Cerebellar nuclear complex (tissue), 1 donor: Measurements from ENCODE around the gene RNU1-4.
"Not testable (repeated sequence)": the region's sequence is repeated elsewhere in the genome, so short reads cannot be mapped to it uniquely, and the experiment has no call there.

Experiments
- DNase-seq, 2 experiments: peaks; one replicate each; lab custom pipeline; 2025; lab: John Stamatoyannopoulos, UW

RNU1-4 gene

DNA sequence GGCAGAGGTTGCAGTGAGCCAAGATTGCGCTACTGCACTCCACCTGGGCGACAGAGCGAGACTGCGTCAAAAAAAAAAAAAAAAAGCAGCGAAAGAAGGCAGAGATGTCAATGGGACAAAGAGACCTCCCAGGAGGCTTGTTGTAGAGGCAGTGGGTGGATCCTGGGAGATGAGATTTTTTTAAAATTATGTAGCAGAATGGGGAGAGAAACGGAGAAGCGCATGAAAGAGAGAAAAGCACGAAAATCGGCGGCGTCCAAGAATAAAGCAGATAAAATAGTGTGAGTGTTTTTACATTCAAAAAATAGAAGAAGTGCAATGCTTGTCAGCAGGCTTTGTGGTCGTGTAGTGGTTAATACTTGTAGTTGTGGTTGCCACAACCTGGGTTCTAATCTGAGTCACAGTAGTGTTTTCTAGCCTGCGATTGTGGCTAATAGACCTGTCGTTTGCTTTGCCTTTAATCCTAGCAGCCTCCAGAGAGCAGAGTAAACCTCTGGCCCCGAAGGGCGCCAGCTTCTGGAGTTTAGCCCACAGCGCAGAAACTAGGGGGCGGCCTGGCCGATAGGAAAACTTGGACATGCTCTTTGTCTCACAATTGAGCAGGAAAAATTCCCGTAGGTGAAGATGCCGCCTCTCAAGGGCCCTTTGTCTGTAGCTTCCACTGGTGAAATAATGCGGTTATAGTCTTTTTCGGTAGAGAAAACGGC is 11.9 kb upstream of the RNU1-4 start:
- not testable (repeated sequence) for DNase-seq

- not testable (repeated sequence) for DNase-seq
Measured at GRCh38 chr1:16732254-16732896, 7.9 kb upstream of the RNU1-4 start.

- not testable (repeated sequence) for DNase-seq
Measured at GRCh38 chr1:16741230-16741629, 914 bp downstream of the RNU1-4 start.

- not testable (repeated sequence) for DNase-seq
Measured at GRCh38 chr1:16747660-16748059, 7.3 kb downstream of the RNU1-4 start.

- not testable (repeated sequence) for DNase-seq
Measured at GRCh38 chr1:16748710-16749109, 8.4 kb downstream of the RNU1-4 start.

GRCh38 chr1:16749910-16750888 is 9.9 kb downstream of the RNU1-4 start:
- DNase-seq = not testable (repeated sequence)

- DNase-seq = not testable (repeated sequence)
Measured at GRCh38 chr1:16752770-16753169, 12.5 kb downstream of the RNU1-4 start.

- DNase-seq = not testable (repeated sequence)
Measured at GRCh38 chr1:16755385-16755784, 15.1 kb downstream of the RNU1-4 start.

GRCh38 chr1:16755932-16756331 is 15.6 kb downstream of the RNU1-4 start:
- DNase-seq = not testable (repeated sequence)

- not testable (repeated sequence) for DNase-seq
Measured at GRCh38 chr1:16757574-16757973, 17.3 kb downstream of the RNU1-4 start.

DNA sequence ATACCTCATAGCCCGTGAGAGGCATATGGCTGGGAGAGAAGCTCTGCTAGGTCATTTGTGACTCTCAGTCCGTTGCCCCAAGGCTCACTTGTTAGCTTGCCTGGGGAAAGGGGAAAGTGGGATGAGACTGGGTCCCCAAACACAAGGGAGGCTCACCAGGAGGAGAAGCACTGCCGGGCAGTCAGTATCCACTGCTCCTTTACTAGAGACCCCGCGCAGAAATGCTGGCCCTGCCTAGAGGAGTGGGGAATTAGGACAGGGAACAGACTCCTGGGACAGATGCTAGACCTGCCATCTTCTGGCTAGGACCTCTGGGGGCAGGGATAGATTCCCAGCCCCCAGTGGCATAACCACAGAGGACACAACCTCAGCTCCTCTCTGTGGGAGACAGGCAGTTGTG is 17.7 kb downstream of the RNU1-4 start:
- DNase-seq = not testable (repeated sequence)

DNA sequence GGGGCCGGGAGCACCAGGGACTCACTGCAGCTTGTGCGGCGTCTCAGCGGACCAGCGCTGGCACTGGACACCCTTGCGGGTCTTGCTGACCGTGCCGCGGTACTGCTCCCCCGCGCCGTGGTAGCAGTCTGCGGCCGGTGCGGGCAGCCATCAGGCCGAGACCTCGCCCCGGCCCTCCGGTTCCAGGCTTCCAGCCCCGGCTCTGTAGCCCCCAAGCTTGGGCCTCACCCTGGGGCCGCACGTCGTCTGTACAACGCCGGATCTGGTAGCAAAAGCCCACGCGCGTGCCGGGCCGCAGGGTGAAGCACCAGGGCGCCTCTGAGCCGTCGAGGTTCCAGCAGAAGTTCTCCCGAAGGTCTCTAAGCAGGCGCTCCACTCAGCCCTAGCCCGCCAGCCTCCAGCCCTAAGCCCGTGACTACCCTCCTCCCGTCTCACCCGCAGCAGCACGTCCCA is 18.8 kb downstream of the RNU1-4 start:
- not testable (repeated sequence) for DNase-seq

- DNase-seq = not testable (repeated sequence)
Measured at GRCh38 chr1:16759650-16760455, 19.5 kb downstream of the RNU1-4 start.

- DNase-seq = not testable (repeated sequence)
Measured at GRCh38 chr1:16760456-16760765, 20.1 kb downstream of the RNU1-4 start.

DNA sequence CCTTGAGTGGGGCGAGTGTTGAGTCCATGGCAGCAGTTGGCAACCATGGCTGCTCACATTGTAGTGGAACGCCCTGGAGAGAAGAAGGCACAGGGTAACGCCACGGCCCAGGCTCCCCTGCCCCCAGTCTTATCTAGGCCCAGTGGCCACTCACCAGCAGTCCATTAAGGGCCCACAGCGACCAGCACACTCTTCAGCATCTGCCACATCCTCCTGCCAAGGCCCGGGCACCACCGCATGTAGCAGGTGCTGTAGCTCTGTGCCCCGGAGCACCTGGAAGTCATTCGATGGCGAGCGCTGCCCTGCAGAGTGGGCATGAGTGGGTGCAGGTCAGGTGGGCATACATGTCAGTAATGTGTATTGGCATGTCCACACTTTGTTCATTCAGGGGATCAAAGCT is 20.5 kb downstream of the RNU1-4 start:
- not testable (repeated sequence) for DNase-seq

DNA sequence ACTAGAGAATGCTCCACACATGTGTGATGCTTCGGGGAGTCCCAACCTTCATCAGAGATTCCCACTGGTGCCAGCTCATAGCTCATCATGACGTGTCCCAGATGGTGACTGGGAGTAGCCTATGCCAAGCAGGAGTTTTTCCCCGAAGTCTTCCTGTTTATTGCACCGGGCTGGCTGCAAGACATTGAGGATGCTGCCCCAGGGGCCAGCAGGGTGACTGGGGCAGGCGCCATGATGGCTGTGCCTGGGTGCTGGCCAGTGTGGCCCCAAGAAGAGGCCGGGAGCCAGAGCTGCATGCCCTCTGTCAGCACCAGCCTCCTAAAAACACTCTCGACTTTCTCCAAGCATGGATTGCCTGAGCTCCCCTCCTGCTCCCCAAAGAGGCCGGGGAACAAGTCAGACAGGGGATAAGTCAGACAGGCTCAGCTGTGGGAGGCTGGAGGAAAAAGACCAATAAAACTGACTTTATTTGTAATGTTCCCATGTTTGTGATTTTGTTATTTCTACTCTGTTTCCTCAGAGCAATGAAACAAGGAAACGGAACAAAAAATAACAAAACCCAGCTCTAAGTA is 24.0 kb downstream of the RNU1-4 start:
- DNase-seq = not testable (repeated sequence)

- DNase-seq = not testable (repeated sequence)
Measured at GRCh38 chr1:16764820-16765655, 24.7 kb downstream of the RNU1-4 start.

GRCh38 chr1:16765731-16766605 is 25.7 kb downstream of the RNU1-4 start:
- peak in 1 of 2 experiments; percentile 59 for DNase-seq

DNA sequence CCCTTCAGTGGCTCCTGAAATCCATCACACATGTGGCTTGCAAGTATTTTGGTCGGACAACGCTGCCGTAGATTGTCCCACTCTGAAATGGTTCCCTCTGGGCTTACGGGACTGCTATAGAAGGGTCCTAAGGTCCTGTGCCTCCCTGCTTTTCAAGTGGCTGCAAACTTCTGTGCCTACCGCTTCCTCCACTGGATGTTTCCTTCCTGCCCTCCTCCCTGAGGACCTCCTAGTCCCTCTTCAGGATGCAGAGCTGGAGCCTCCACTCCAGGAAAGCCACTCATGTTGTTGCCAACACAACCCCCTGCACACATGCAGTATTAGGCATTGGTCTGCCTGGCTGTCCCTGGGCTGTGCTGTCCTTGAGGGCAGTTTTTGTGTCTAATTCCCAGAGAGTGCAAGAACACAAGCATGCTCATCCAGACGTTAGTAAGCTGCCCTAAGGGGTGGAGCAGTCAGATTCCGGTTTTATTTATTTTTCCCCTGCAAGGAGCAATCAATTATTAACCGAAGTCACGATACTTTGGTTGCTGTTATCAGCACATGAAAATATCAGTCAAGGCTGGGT is 26.5 kb downstream of the RNU1-4 start:
- not testable (repeated sequence) for DNase-seq
